ENCODE measurements around the gene ITPR2.
A peak's percentile ranks its signal among the peaks of the same experiment; 100 is the strongest.

ITPR2 gene

GRCh38 chr12:26471560-26471959 is 361.4 kb downstream of the ITPR2 start:
- Histone ChIP-seq H3K4me3 (ENCODE audit: low read length) (peak overlapping the region; percentile 61), H3K27me3 (ENCODE audit: low read depth, low read length) (no peaks in the 10 kb centered on the region), H3K4me1 (ENCODE audit: low read length) (peaks cover 58% of the 10 kb centered on the region), H4K20me1 (ENCODE audit: insufficient read depth, low read length) (no peaks in the 10 kb centered on the region), H3K79me2 (ENCODE audit: low read length) (no peaks in the 10 kb centered on the region; the same call in 1 of the 2 replicates), H3K9me3 (ENCODE audit: insufficient read depth, low read length) (no peaks in the 10 kb centered on the region), H3K36me3 (replicated peaks; ENCODE audit: low read depth, low read length) (peaks cover 20% of the 10 kb centered on the region), H3K4me2 (ENCODE audit: low read length) (peak overlapping the region; percentile 87), H2AFZ (ENCODE audit: low read depth, low read length) (no peak overlapping the region), H3K27ac (ENCODE audit: low read length) (peak overlapping the region; percentile 96), H3K9ac (ENCODE audit: low read length) (peak overlapping the region; percentile 50)
- TF ChIP-seq, protein P1, sequence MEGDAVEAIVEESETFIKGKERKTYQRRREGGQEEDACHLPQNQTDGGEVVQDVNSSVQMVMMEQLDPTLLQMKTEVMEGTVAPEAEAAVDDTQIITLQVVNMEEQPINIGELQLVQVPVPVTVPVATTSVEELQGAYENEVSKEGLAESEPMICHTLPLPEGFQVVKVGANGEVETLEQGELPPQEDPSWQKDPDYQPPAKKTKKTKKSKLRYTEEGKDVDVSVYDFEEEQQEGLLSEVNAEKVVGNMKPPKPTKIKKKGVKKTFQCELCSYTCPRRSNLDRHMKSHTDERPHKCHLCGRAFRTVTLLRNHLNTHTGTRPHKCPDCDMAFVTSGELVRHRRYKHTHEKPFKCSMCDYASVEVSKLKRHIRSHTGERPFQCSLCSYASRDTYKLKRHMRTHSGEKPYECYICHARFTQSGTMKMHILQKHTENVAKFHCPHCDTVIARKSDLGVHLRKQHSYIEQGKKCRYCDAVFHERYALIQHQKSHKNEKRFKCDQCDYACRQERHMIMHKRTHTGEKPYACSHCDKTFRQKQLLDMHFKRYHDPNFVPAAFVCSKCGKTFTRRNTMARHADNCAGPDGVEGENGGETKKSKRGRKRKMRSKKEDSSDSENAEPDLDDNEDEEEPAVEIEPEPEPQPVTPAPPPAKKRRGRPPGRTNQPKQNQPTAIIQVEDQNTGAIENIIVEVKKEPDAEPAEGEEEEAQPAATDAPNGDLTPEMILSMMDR (IDR thresholded peaks at IDR 0.05; ENCODE audit: low read depth, low read length) = no peak
- no peak for TF ChIP-seq EZH2phosphoT487 (IDR thresholded peaks at IDR 0.05; ENCODE audit: low read depth)

- TF ChIP-seq EZH2phosphoT487 (IDR thresholded peaks at IDR 0.05; ENCODE audit: low read depth) = no peak
- TF ChIP-seq, protein P1 (IDR thresholded peaks at IDR 0.05; ENCODE audit: low read depth, low read length) = no peak
- no peak overlapping the region for H2AFZ ChIP-seq (ENCODE audit: low read depth, low read length)
These were observed 363.4 kb downstream of the ITPR2 start for GRCh38 chr12:26469421-26470180.

DNA sequence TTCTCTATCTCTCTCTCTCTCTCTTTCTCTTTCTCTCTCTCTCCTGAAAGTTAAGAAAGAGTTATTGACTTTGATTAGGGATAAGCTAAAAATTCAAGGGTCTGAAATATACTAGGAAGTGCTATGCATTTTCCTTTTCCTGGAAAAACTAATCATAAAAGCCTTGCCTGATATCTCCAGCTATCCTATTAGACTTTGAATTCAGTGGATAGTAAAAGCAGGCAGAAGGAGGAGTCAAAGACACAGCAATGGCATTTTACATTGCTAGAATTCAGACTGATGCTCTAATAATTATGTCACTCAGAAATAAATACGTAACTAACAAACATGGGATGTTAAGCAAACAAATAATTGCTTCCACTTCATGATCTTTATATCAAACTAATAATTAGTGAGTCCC is 365.6 kb downstream of the ITPR2 start:
- Histone ChIP-seq H3K79me2 (ENCODE audit: low read length) (no peaks in the 10 kb centered on the region; the same call in 1 of the 2 replicates), H3K4me2 (ENCODE audit: low read length) (no peak overlapping the region), H4K20me1 (ENCODE audit: insufficient read depth, low read length) (no peaks in the 10 kb centered on the region), H3K4me1 (ENCODE audit: low read length) (peaks cover 71% of the 10 kb centered on the region), H3K36me3 (replicated peaks; ENCODE audit: low read depth, low read length) (peaks cover 7% of the 10 kb centered on the region), H3K27me3 (ENCODE audit: low read depth, low read length) (no peaks in the 10 kb centered on the region), H3K9me3 (ENCODE audit: insufficient read depth, low read length) (no peaks in the 10 kb centered on the region), H2AFZ (ENCODE audit: low read depth, low read length) (no peak overlapping the region), H3K4me3 (ENCODE audit: low read length) (no peak overlapping the region), H3K27ac (ENCODE audit: low read length) (no peak overlapping the region), H3K9ac (ENCODE audit: low read length) (no peak overlapping the region)
- TF ChIP-seq, protein P1 (IDR thresholded peaks at IDR 0.05; ENCODE audit: low read depth, low read length) = no peak
- no peak for TF ChIP-seq EZH2phosphoT487 (IDR thresholded peaks at IDR 0.05; ENCODE audit: low read depth)

More at GRCh38 chr12:26469421-26470180, 363.4 kb downstream of the ITPR2 start:
- no peak overlapping the region for H3K9ac ChIP-seq (ENCODE audit: low read length)
- H4K20me1 ChIP-seq (ENCODE audit: insufficient read depth, low read length) = no peaks in the 10 kb centered on the region
- H3K9me3 ChIP-seq (ENCODE audit: insufficient read depth, low read length) = no peaks in the 10 kb centered on the region
- no peaks in the 10 kb centered on the region for H3K27me3 ChIP-seq (ENCODE audit: low read depth, low read length)
- no peak overlapping the region for H3K27ac ChIP-seq (ENCODE audit: low read length)
- peaks cover 9% of the 10 kb centered on the region for H3K36me3 ChIP-seq (replicated peaks; ENCODE audit: low read depth, low read length)
- peaks cover 76% of the 10 kb centered on the region for H3K4me1 ChIP-seq (ENCODE audit: low read length)
- H3K4me3 ChIP-seq (ENCODE audit: low read length) = no peak overlapping the region
- H3K79me2 ChIP-seq (ENCODE audit: low read length) = no peaks in the 10 kb centered on the region; the same call in 1 of the 2 replicates
- no peak overlapping the region for H3K4me2 ChIP-seq (ENCODE audit: low read length)

GRCh38 chr12:26466726-26467125 is 366.3 kb downstream of the ITPR2 start:
- peaks cover 7% of the 10 kb centered on the region for H3K36me3 ChIP-seq (replicated peaks; ENCODE audit: low read depth, low read length)
- no peaks in the 10 kb centered on the region for H3K27me3 ChIP-seq (ENCODE audit: low read depth, low read length)
- no peaks in the 10 kb centered on the region for H4K20me1 ChIP-seq (ENCODE audit: insufficient read depth, low read length)
- no peak overlapping the region for H3K4me3 ChIP-seq (ENCODE audit: low read length)
- H3K4me2 ChIP-seq (ENCODE audit: low read length) = no peak overlapping the region
- H3K27ac ChIP-seq (ENCODE audit: low read length) = no peak overlapping the region
- peaks cover 70% of the 10 kb centered on the region for H3K4me1 ChIP-seq (ENCODE audit: low read length)
- TF ChIP-seq, protein P1 (IDR thresholded peaks at IDR 0.05; ENCODE audit: low read depth, low read length) = no peak
- no peak for TF ChIP-seq EZH2phosphoT487 (IDR thresholded peaks at IDR 0.05; ENCODE audit: low read depth)
- no peak overlapping the region for H2AFZ ChIP-seq (ENCODE audit: low read depth, low read length)
- no peaks in the 10 kb centered on the region; the same call in 1 of the 2 replicates for H3K79me2 ChIP-seq (ENCODE audit: low read length)
- H3K9me3 ChIP-seq (ENCODE audit: insufficient read depth, low read length) = no peaks in the 10 kb centered on the region
- H3K9ac ChIP-seq (ENCODE audit: low read length) = no peak overlapping the region

All from OCI-LY3 (cell line).